ENCODE measurements around the gene PRKN.

- TF ChIP-seq RAD21 (conservative IDR thresholded peaks at IDR 0.05) (no peak), CTCF (IDR thresholded peaks at IDR 0.05; ENCODE audit: poor library complexity, severe bottlenecking) (no peak), EZH2 (IDR thresholded peaks at IDR 0.05; ENCODE audit: borderline replicate concordance, insufficient read depth, low read length, poor library complexity, severe bottlenecking) (no peak), POLR2AphosphoS5 (IDR thresholded peaks at IDR 0.05) (no peak), MXI1 (conservative IDR thresholded peaks at IDR 0.05; ENCODE audit: poor library complexity, severe bottlenecking) (no peak), EP300 (conservative IDR thresholded peaks at IDR 0.05; ENCODE audit: poor library complexity, severe bottlenecking) (no peak)
These were observed 772.8 kb downstream of the PRKN start for GRCh38 chr6:161954699-161955276.

Measured in neural cell (in vitro differentiated cells).